ENCODE data around the gene GRIN3B. TPM values are rescaled to one million over a fixed set of nuclear protein-coding genes. Genes with fewer than 3 reads are reported as not detected.

Gene GRIN3B
- total and polyA plus RNA-seq, 9 of the 15 experiments (the other 6 are each of a cell fraction or from before 2014, with no cell fraction given): 0.06 to 0.95 (median 0.19) TPM; not detected in 6

DNA sequence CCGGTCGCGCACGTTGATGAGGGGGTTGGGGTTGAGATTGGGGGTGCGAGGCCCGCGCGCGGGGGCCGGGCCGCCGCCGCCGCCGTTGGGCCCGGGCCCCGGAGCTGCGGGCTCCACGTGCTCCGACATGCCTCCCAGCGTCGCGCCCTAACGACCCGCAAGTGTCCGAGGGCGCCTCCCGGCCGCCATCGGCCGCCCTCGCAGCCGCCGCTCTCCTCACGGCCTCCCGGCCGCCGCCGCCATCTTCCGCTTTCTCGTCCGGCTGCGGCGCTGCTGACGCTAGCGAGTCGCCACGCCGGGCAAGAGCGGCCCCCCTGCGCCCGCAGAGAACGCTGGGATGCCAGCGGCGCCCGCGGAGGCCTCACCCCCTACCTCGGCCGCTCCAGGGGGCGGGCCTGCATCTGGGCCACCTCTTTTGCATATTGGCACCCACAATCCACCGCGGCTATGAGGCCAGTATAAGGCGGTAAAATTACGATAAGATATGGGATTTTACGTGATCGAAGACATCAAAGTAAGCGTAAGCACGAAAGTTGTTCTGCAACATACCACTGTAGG, 20.7 kb downstream of the GRIN3B start, which contains the start of gene TMEM259 (continued):
- TF ChIP-seq, protein P1, sequence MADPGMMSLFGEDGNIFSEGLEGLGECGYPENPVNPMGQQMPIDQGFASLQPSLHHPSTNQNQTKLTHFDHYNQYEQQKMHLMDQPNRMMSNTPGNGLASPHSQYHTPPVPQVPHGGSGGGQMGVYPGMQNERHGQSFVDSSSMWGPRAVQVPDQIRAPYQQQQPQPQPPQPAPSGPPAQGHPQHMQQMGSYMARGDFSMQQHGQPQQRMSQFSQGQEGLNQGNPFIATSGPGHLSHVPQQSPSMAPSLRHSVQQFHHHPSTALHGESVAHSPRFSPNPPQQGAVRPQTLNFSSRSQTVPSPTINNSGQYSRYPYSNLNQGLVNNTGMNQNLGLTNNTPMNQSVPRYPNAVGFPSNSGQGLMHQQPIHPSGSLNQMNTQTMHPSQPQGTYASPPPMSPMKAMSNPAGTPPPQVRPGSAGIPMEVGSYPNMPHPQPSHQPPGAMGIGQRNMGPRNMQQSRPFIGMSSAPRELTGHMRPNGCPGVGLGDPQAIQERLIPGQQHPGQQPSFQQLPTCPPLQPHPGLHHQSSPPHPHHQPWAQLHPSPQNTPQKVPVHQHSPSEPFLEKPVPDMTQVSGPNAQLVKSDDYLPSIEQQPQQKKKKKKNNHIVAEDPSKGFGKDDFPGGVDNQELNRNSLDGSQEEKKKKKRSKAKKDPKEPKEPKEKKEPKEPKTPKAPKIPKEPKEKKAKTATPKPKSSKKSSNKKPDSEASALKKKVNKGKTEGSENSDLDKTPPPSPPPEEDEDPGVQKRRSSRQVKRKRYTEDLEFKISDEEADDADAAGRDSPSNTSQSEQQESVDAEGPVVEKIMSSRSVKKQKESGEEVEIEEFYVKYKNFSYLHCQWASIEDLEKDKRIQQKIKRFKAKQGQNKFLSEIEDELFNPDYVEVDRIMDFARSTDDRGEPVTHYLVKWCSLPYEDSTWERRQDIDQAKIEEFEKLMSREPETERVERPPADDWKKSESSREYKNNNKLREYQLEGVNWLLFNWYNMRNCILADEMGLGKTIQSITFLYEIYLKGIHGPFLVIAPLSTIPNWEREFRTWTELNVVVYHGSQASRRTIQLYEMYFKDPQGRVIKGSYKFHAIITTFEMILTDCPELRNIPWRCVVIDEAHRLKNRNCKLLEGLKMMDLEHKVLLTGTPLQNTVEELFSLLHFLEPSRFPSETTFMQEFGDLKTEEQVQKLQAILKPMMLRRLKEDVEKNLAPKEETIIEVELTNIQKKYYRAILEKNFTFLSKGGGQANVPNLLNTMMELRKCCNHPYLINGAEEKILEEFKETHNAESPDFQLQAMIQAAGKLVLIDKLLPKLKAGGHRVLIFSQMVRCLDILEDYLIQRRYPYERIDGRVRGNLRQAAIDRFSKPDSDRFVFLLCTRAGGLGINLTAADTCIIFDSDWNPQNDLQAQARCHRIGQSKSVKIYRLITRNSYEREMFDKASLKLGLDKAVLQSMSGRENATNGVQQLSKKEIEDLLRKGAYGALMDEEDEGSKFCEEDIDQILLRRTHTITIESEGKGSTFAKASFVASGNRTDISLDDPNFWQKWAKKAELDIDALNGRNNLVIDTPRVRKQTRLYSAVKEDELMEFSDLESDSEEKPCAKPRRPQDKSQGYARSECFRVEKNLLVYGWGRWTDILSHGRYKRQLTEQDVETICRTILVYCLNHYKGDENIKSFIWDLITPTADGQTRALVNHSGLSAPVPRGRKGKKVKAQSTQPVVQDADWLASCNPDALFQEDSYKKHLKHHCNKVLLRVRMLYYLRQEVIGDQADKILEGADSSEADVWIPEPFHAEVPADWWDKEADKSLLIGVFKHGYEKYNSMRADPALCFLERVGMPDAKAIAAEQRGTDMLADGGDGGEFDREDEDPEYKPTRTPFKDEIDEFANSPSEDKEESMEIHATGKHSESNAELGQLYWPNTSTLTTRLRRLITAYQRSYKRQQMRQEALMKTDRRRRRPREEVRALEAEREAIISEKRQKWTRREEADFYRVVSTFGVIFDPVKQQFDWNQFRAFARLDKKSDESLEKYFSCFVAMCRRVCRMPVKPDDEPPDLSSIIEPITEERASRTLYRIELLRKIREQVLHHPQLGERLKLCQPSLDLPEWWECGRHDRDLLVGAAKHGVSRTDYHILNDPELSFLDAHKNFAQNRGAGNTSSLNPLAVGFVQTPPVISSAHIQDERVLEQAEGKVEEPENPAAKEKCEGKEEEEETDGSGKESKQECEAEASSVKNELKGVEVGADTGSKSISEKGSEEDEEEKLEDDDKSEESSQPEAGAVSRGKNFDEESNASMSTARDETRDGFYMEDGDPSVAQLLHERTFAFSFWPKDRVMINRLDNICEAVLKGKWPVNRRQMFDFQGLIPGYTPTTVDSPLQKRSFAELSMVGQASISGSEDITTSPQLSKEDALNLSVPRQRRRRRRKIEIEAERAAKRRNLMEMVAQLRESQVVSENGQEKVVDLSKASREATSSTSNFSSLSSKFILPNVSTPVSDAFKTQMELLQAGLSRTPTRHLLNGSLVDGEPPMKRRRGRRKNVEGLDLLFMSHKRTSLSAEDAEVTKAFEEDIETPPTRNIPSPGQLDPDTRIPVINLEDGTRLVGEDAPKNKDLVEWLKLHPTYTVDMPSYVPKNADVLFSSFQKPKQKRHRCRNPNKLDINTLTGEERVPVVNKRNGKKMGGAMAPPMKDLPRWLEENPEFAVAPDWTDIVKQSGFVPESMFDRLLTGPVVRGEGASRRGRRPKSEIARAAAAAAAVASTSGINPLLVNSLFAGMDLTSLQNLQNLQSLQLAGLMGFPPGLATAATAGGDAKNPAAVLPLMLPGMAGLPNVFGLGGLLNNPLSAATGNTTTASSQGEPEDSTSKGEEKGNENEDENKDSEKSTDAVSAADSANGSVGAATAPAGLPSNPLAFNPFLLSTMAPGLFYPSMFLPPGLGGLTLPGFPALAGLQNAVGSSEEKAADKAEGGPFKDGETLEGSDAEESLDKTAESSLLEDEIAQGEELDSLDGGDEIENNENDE (IDR thresholded peaks at IDR 0.05; ENCODE audit: low read depth, low read length): no peak
- peak; percentile 23 for TF ChIP-seq PCBP1 (IDR thresholded peaks at IDR 0.05; ENCODE audit: low read depth, low read length, poor library complexity, severe bottlenecking)
- TF ChIP-seq XRCC4 (IDR thresholded peaks at IDR 0.05; ENCODE audit: extremely low read depth, insufficient read depth, insufficient read length): no peak
- TF ChIP-seq HCFC1 (IDR thresholded peaks at IDR 0.05; ENCODE audit: low read depth, low read length): peak; percentile 77
- no peak for TF ChIP-seq BDP1 (IDR thresholded peaks at IDR 0.05; ENCODE audit: insufficient read depth, insufficient read length)
- TF ChIP-seq, protein P2, sequence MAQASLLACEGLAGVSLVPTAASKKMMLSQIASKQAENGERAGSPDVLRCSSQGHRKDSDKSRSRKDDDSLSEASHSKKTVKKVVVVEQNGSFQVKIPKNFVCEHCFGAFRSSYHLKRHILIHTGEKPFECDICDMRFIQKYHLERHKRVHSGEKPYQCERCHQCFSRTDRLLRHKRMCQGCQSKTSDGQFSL (CRISPR knock-in tag; IDR thresholded peaks at IDR 0.05): peak; percentile 76
- TF ChIP-seq, protein P2 (tag; IDR thresholded peaks at IDR 0.05): peak in 1 of 2 experiments; percentile 83; a peak in 2 of 4 replicates
- TF ChIP-seq, protein P3, sequence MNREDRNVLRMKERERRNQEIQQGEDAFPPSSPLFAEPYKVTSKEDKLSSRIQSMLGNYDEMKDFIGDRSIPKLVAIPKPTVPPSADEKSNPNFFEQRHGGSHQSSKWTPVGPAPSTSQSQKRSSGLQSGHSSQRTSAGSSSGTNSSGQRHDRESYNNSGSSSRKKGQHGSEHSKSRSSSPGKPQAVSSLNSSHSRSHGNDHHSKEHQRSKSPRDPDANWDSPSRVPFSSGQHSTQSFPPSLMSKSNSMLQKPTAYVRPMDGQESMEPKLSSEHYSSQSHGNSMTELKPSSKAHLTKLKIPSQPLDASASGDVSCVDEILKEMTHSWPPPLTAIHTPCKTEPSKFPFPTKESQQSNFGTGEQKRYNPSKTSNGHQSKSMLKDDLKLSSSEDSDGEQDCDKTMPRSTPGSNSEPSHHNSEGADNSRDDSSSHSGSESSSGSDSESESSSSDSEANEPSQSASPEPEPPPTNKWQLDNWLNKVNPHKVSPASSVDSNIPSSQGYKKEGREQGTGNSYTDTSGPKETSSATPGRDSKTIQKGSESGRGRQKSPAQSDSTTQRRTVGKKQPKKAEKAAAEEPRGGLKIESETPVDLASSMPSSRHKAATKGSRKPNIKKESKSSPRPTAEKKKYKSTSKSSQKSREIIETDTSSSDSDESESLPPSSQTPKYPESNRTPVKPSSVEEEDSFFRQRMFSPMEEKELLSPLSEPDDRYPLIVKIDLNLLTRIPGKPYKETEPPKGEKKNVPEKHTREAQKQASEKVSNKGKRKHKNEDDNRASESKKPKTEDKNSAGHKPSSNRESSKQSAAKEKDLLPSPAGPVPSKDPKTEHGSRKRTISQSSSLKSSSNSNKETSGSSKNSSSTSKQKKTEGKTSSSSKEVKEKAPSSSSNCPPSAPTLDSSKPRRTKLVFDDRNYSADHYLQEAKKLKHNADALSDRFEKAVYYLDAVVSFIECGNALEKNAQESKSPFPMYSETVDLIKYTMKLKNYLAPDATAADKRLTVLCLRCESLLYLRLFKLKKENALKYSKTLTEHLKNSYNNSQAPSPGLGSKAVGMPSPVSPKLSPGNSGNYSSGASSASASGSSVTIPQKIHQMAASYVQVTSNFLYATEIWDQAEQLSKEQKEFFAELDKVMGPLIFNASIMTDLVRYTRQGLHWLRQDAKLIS (CRISPR knock-in tag; IDR thresholded peaks at IDR 0.05): peak; percentile 11; the same call in 1 of the 2 replicates
- peak; percentile 57; the same call in 1 of the 2 replicates for TF ChIP-seq NFRKB (IDR thresholded peaks at IDR 0.05; ENCODE audit: low read depth)
- TF ChIP-seq KDM4B (IDR thresholded peaks at IDR 0.05; ENCODE audit: borderline replicate concordance in 2 of 2, low read depth in 1 of 2): peak in 1 of 2 experiments; percentile 59; a peak in 1 of 4 replicates

Measured in K562 (cell line).